HG03025 (cell line): Measurements from ENCODE around the gene THAP3.
"Not testable (repeated sequence)": the region's sequence is repeated elsewhere in the genome, so short reads cannot be mapped to it uniquely, and the experiment has no call there.

ENCODE experiments used
- ATAC-seq: cut with Tn5 transposase; IDR thresholded peaks from one replicate; pipeline ENCODE4 v1.9.1; 2021; ENCODE audit warnings: mild to moderate bottlenecking, moderate library complexity; ENCODE audit not compliant: unreplicated experiment, low FRiP score

The THAP3 gene

GRCh38 chr1:6590046-6590445 is 34.6 kb upstream of the THAP3 start:
- ATAC-seq = no peak

GRCh38 chr1:6591222-6591621 is 33.4 kb upstream of the THAP3 start:
- ATAC-seq = no peak

GRCh38 chr1:6591644-6592043 is 33.0 kb upstream of the THAP3 start:
- ATAC-seq = no peak

GRCh38 chr1:6592441-6592840 is 32.2 kb upstream of the THAP3 start:
- ATAC-seq = no peak

GRCh38 chr1:6592865-6593593 is 31.6 kb upstream of the THAP3 start:
- no peak for ATAC-seq

GRCh38 chr1:6593810-6594209 is 30.9 kb upstream of the THAP3 start:
- ATAC-seq = no peak

GRCh38 chr1:6594977-6595740 is 29.5 kb upstream of the THAP3 start:
- no peak for ATAC-seq

- no peak for ATAC-seq
These were observed 28.3 kb upstream of the THAP3 start for GRCh38 chr1:6596351-6596750.

- no peak for ATAC-seq
These were observed 27.5 kb upstream of the THAP3 start for GRCh38 chr1:6596886-6597776.

GRCh38 chr1:6597777-6598131 is 26.9 kb upstream of the THAP3 start:
- no peak for ATAC-seq

GRCh38 chr1:6599141-6599975 is 25.3 kb upstream of the THAP3 start:
- ATAC-seq = no peak

- not testable (repeated sequence) for ATAC-seq
These were observed 24.7 kb upstream of the THAP3 start for GRCh38 chr1:6599991-6600390.

GRCh38 chr1:6600410-6601048 is 24.1 kb upstream of the THAP3 start:
- ATAC-seq = no peak

- ATAC-seq = peak; percentile 5
These were observed 23.4 kb upstream of the THAP3 start for GRCh38 chr1:6601049-6601922.

- peak; percentile 26 for ATAC-seq
These were observed 22.6 kb upstream of the THAP3 start for GRCh38 chr1:6601923-6602668.

GRCh38 chr1:6602669-6603237 is 21.9 kb upstream of the THAP3 start, which contains the start of gene KLHL21:
Gene KLHL21, minus strand, starts transcription at chr1:6602869. Its CDS starts 52 bp downstream, at chr1:6602817.
- ATAC-seq = peak; percentile 47

GRCh38 chr1:6603238-6603914 is 21.3 kb upstream of the THAP3 start:
- ATAC-seq = peak; percentile 21
